KG1 (cell line): ENCODE results near the gene CBX4.

Experiments used
- DNase-seq: peaks from one replicate; lab custom pipeline; 2025; lab: John Stamatoyannopoulos, UW

The CBX4 gene

GRCh38 chr17:79829004-79829403 lies 10.2 kb downstream of the CBX4 start:
- DNase-seq = no peak

DNA sequence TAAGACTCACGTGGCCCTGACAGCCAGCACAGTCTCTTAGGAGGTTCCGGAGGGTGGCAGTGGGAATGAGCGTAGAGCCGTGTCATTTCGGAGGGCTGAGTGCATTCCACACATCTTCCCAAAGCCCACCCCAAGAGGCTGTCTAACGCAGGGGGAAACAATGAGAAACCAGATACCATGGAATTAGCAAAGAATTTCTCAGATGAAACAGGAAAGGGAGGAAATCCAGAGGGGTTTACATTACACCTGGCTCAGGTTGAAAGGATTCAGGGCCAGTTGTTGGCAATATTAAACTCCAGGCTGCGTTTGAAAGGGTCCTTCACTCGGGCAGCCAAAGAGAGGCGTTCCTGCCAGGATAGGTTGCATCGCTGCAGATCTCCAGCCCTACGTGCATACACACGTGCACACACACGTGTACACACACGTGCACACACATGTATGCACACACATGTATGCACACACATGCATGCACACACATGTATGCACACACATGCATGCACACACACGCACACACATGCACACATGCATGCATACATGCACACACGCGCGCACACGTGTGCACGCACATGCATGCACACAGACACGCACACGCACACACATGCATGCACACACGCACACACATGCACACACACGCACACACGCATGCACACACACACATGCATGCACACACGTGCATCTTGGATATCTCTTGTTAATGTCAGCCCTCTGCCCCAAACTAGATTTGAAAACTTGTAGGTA lies 12.2 kb downstream of the CBX4 start:
- no peak for DNase-seq

GRCh38 chr17:79826204-79826680 lies 13.0 kb downstream of the CBX4 start:
- no peak for DNase-seq

GRCh38 chr17:79825580-79825921 lies 13.7 kb downstream of the CBX4 start:
- no peak for DNase-seq

DNA sequence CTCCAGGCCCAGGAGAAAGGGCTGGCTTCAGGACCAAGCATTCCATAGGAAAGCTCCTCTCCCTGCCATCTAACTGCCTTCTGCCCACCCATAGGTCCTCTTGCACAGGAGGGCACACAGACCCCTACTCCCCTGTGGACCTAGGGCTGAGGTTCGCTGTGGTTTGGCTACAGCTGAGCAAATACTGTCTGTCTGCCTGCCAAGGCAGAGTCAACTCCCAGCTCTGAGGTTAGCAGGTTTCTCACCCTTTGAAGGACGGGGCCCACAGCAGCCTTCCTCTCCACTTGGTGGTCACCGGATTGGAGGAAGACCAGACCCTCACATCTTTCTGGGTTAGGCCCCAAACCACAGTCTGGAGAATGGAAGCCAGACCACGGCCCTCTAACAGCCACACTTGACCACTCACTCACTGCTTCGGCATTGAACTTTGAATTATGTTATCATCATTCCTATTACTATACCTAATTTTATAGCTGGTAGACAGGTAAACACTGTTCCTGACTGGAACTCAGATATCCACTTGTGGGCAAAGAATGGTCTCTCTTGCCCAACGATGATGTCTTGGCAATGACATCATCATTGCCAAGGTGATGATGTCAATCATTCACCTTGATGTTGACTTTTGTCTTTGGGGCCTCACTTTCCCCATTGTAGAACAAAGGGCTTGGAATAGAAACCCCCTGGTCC lies 14.2 kb downstream of the CBX4 start:
- DNase-seq = no peak

DNA sequence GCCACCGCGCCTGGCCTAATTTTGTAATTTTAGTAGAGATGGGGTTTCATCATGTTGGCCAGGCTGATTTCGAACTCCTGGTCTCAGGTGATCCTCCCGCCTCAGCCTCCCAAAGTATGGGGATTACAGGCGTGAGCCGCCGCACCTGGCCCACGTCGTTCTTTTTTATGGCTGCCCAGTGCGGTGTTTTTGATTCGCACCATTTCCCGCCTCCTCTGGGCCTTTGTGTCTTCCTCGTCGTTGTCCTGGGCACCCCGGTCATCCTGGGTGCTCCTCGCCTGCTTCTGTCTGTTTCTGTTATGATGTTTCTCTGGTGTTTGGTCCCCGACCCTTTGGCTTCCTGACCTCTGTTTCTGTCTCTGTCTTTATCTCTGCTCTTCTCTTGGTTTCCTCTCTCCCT lies 15.0 kb downstream of the CBX4 start:
- DNase-seq = no peak

DNA sequence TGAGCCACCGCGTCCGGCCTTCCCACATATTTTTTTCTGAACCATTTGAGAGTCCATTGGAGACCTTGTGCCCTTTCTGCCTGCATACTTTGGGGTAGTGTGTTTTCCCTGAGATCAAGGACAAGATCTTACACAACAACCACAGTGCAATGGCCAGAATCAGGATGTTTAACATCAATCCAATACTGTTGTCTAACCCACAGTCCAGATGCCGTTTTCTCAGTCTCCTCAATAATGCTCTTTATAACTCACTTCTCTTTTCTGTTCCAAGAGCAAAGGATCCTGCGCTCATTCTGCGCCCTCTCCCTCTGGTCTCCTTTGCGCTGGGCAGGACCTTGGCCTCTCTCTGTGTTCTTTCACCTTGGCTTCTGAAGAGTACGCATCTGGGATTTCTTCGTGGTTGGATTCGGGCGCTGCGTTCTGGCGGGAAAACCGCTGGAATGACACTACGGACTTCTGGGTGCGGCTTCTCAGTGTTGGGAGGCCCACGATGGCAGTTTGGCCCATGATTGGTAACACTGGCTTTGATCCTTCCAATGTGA lies 16.6 kb downstream of the CBX4 start:
- no peak for DNase-seq

GRCh38 chr17:79821331-79822095 lies 17.7 kb downstream of the CBX4 start:
- no peak for DNase-seq

DNA sequence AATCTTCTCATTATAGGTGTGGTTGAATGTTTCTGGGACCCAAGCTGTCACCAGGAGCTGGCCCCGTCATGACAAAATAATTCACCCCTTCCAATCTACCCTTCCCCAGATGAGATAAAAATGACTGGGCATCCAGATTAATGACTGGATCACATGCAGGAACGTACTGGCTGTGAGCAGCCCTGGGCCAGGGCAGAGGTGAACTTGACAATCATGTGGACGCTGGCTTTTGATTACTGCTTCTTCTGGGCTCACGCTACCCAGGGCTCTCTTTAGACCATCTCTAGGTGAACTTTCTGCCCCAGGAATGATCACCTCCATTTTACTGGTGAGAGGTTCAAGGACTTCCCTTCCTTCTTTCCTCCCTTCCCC lies 18.3 kb downstream of the CBX4 start:
- DNase-seq = no peak

DNA sequence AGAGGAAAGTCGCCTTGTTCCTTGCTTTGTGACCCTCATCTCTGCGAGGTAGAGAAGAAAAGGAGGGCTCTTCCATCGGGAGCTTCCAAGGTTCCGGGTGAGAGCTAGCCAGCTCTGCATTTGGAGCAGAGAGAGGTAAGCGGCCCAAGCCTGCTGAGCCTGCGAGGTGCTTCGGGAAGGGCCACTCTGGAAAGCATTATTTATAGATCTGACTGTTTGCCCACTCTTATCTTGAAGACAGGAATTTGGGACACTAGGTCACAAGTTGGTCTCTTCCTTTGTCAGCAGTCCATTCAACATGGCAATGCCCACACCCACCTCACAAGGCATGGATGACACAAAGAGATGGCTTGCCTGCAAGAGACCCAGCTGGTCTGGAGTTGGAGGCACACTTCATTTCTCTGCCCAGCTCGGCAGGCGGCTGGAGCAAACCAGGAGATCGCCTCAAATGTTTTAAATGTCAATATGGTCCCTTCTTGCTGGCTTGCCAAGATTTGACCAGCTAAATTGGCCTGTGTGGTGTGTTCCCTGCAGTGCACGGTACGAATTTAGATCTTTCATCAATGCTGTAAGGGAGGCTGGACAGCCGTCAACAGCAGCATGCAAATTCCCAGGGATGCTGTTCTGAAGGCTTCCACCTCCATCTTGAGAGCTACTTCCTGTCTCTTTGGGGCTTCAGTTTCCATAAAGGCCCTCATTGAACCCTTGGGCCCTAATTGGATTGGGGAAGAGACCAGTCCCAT lies 19.5 kb downstream of the CBX4 start:
- no peak for DNase-seq

DNA sequence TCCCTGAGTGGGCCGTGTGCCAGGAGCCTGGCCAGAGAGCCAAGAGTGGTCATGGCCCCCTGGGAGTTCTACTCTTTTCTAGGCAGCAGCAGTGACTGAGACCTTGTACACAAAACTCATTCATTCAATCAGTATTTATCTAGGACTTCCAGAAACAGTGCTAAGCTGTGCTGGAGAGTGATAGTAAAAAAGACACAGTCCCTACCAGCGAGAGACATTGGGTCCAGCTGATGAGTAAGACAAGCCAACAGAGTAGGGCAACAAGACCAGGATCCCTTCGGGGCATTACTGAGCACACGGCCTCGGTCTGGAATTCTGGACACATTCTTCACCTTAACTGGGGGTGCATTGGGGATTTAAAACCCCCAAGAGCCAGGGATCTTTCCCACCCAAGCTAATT lies 20.2 kb downstream of the CBX4 start:
- no peak for DNase-seq

DNA sequence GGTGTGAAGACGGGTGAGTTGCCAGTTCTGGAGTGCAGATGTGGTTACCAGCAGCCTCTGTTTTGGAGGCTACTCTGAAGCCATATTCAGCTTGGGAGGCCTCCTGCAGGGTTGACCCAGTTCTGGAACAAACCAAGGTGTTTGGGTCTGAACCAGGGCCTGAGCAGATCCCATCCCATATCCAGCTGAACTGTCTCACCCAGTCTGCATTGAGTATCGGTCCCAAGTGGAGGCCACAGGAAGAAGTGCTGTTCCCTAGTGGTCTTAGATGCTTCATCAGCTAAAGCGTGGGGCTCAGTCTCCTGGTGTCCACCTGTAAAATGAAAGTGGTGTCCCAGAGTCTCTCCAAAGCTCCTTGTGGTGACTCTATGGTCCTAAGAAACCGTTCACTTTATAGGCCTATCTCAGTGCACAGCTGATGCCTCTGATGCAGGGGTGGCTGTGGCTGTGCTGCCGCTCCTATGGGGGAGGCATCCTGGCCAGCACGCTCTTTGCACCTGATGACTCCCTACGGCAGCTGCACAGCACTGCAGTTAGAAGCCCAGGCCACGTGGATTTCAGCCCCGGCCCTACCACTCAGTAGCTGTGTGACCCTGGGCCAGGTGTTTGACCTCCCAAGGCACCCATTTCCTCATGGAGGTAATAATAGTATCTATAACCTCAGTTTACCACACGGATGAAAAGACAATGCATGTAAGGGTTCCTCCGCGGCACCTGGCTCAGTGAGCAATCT lies 21.0 kb downstream of the CBX4 start:
- no peak for DNase-seq

GRCh38 chr17:79815836-79816461 lies 23.3 kb downstream of the CBX4 start:
- no peak for DNase-seq

DNA sequence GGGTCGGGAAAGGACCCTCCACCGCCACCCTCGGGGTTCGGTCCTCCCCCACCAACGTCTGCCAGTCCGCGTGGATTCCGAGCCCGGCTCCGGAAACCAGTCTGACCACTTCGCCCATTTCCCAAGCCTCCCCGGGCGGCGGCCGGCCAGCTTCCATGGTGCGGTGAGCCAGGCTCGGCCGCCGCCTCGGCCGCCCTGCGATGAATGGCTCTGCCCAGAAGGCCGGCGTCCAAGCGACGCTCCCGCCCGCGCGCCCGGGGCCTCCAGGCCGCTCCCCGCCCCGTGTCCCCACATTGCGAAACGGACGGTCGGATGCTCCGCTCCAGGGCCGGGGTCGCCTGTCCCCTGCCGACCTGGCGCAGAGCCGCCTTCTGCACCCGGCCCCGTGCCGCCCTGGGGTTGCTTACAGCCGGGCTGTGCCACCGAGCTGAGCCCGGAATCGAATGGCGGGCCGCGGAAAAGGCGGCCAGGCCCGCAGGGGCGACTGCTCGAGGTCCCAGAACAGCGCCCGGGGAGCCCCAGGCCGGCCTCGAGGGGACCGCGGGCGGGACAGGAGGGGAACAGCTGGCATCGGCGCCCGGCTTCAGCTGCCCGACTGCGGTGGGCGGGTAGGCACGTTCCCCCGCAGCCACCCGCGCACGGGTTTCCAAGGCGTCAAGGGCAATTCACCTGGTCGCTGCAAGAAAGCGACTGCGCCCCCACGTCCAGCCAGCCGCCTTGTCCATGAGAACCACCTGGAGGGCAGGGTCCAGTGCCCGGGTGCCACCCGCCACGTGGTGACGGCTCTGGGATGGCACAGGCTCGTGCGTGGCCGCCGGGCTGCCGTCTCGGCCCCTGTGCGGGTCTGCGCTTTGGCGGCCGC lies 24.0 kb downstream of the CBX4 start:
- no peak for DNase-seq

DNA sequence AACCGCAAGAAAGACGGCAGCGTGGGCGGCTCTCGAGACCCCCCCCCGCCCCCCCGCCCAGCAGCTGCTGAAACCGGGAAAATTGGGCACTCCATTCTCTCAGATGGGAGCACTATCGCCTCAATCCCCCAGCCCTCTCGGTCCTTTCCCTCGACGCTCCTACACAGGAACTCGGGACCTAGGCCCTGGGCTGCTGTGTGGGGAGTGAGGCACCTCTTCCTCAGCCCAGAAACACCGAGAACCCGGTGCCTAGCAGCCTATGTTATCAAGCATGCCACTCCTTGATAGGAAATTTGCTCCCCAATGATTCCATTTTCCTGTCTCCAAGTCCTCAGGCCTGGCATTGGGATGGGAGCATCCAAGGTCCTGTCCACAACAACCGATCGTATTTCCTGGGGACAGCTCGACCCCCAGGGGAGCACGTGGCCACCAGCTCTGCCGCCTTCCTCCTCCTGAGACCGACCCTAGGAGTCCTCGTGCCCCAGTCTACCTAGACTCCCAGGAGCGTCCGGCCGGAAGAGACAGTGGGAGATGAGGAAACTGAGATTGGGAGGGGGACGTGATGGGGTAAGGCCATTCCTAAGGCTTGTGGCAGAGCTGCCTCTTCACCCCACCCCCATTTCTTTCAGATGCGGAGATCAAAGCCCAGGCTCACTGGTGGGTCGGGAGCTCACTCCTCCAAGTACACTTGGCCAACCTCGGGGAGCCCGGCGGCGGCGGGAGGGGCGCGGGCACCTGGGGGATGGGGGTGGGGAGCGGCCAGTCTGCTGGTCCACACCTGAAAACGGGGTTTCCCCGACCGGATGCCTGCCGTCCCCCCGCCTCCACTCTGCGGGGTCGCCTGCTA lies 24.9 kb downstream of the CBX4 start:
- no peak for DNase-seq

DNA sequence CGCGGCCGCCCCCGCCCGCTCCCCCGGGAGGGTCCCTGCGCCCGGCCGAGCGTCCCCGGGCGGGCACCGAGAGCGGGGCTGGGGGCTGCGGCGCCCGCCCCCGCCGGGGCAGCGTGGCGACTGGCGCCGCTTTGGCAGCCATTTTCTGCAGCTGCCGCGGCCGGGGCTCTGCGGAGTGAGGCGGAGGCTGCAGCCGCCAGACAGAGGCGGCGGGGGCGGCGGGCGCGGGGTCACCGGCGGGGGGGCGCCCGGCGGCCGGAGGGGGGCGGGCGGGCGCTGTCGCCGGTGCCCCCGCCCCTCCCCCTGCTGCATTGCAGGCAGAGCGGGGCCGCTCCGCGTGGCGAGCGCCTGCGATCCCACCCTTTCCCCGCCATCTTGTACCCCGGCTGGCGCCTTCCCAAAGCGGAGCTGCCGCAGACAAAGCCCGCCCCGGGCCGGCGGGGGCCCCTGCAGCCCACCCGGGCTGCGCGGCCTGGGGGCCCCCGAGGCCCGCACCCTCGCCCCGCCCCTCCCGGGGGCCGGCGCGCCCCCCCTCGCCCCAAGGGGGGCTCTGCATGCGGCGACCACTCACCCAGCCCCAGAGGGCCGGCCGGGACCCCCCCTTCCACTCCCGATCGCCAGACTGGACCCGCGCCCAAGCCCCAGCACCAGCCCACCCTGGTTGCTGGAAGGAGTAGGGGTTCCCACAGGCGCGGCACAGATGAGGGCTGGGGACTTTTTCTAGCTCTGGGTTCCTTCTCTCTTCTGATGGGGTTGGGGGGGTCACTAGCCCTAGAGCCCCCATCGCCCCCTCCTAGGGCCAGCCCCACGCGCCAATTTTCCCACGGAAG lies 25.7 kb downstream of the CBX4 start:
- no peak for DNase-seq

DNA sequence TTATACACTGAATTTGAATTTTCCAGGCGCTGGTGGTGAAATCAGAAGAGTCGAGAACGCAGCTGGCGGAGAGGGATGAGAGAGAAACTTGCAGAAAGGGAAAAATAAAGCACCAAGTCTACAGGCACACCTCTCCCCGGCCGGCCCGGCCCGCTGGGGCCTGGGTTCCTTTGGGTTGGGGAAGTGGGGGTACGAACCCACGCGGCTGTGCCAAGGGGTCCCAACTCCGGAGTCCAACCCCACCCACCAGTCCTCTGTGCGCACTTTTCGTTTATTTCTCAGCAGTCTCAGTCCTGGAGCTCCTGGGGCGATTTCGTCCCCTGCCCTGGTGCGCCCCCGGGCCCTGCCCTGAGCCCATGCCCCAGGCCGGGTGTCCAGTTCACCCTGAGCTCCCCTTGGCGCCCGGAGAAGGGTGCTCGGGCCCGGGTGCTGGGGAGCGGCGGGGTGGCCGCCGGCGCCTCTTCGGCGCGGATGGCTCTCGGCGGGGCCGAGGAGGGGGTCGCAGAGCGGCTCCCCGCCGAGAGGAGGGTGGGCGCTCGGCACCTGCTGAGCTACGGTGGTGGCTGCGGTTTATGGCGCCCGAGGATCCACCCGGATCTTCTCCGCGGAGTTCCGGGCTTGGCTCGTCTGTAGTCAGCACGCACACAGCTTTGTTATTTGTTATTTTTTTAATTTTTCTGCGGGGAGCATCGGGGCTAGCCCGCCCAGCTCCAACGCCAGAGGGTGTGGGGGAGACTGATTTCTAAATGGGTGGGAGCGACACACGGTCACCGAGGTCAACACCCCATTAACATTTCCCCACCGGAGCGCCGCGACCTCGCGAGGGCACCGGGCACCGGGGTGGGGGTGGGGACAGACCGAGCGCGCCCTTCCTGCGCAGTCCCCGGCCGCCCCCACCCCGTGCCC lies 26.6 kb downstream of the CBX4 start:
- DNase-seq = no peak
